Omental fat pad (tissue), 4 donors: Measurements from ENCODE around the gene C1orf105. TPM values are rescaled to one million over a fixed set of nuclear protein-coding genes. Genes with fewer than 3 reads are reported as not detected.
"Not testable (repeated sequence)": the region's sequence is repeated elsewhere in the genome, so short reads cannot be mapped to it uniquely, and the experiment has no call there.

ENCODE experiments used
- ATAC-seq: fragments of 150-250 bp; one replicate; pipeline ENCODE4 v1.9.1; 2016; ENCODE audit warnings: mild to moderate bottlenecking, moderate library complexity; ENCODE audit not compliant: low FRiP score
- DNase-seq: peaks from one replicate; pipeline ENCODE4 v3.0.0-alpha.2; 2019; ENCODE audit warnings: low spot score
- CTCF ChIP-seq, 3 donors: fragments of 450-650 bp; IDR thresholded peaks; one replicate each; pipeline ENCODE4 v1.5.1; 2016 to 2017; ENCODE audit warnings: antibody characterized with exemption in 3 of 3, mild to moderate bottlenecking in 3 of 3, moderate library complexity in 2 of 3
- total RNA-seq, 4 donors: library from RNA; depleted of rRNA; stranded (reverse); fragments of >200 nt; gene quantifications; one replicate each; pipeline ENCODE4 v1.1.0, GENCODE V29; 2016

C1orf105 gene
- total RNA-seq, 4 donors from 2014 or later = not detected

GRCh38 chr1:172492421-172492820 is 71.9 kb downstream of the C1orf105 start:
- TF ChIP-seq CTCF (IDR thresholded peaks at IDR 0.05) = no peak
- ATAC-seq = no peak
- no peak for DNase-seq

GRCh38 chr1:172494166-172494565 is 73.7 kb downstream of the C1orf105 start:
- DNase-seq (no peak), ATAC-seq (no peak)
- TF ChIP-seq CTCF (IDR thresholded peaks at IDR 0.05) = no peak

- ATAC-seq, DNase-seq: not testable (repeated sequence)
Observed at GRCh38 chr1:172496127-172496526, 75.6 kb downstream of the C1orf105 start.

- TF ChIP-seq CTCF (IDR thresholded peaks at IDR 0.05) = no peak
- DNase-seq (no peak), ATAC-seq (no peak)
Observed at GRCh38 chr1:172496678-172497077, 76.2 kb downstream of the C1orf105 start.

- no peak for TF ChIP-seq CTCF (IDR thresholded peaks at IDR 0.05)
- ATAC-seq = peak; percentile 39
- no peak for DNase-seq
Observed at GRCh38 chr1:172497230-172497629, 76.7 kb downstream of the C1orf105 start.

- no peak for ATAC-seq
- DNase-seq = no peak
- TF ChIP-seq CTCF (IDR thresholded peaks at IDR 0.05) = no peak
Observed at GRCh38 chr1:172498857-172499256, 78.4 kb downstream of the C1orf105 start.

- ATAC-seq = no peak
- no peak for TF ChIP-seq CTCF (IDR thresholded peaks at IDR 0.05)
- DNase-seq = no peak
Observed at GRCh38 chr1:172499636-172500141, 79.2 kb downstream of the C1orf105 start.

GRCh38 chr1:172500207-172500606 is 79.7 kb downstream of the C1orf105 start:
- DNase-seq (no peak), ATAC-seq (no peak)
- TF ChIP-seq CTCF (IDR thresholded peaks at IDR 0.05) = no peak
